Stimulated activated CD8-positive, alpha-beta memory T cell treated with anti-CD3 and anti-CD28 coated beads, Interleukin-2, amount 100 ng/mL, for 48 hours (primary cell): ENCODE data around the gene CNN1.
"Not testable (repeated sequence)": the region's sequence is repeated elsewhere in the genome, so short reads cannot be mapped to it uniquely, and the experiment has no call there.

ENCODE experiments used
- DNase-seq, 2 donors: peaks; one replicate each; pipeline ENCODE4 v3.0.0-alpha.2; 2020; ENCODE audit warnings: low read depth in 2 of 2

The CNN1 gene

DNA sequence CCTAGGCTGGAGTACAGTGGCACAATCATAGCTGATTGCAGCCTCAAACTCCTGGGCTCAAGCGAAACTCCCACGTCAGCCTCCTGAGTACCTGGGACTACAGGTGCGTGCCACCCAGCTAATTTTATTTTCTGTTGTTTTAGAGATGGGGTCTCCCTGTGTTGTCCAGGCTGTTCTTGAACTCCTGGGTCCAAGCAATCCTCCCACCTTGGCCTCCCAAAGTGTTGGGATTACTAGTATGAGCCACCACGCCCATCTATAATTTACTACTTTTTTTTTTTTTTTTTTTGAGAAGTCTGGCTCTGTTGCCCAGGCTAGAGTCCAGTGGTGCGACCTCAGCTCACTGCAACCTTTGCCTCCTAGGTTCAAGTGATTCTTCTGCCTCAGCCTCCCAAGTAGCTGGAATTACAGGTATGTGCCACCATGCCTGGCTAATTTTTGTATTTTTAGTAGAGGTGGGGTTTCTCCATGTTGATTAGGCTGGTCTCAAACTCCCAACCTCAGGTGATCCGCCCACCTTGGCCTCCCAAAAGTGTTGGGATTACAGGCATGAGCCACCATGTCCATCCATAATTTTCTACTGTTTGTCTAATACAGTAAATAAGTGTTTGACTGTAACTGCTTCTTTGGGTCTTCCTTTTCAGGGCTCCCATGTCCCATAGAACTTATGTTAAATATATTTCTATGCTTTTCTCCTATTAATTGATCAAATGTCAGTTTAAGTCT lies 25.6 kb downstream of the CNN1 start:
- not testable (repeated sequence) for DNase-seq

DNA sequence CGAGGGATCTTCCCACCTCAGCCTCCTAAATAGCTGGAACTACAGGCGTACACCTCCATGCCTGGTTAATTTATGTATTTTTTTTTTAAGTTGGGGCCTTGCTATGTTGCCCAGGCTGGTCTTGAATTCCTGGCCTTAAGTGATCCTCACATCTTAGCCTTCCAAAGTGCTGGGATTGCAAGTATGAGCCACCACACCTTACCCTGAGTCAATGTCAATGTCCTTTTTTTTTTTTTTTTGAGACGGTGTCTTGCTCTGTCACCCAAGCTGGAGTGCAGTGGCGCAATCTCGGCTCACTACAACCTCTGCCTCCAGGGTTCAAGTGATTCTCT lies 27.0 kb downstream of the CNN1 start:
- not testable (repeated sequence) for DNase-seq

DNA sequence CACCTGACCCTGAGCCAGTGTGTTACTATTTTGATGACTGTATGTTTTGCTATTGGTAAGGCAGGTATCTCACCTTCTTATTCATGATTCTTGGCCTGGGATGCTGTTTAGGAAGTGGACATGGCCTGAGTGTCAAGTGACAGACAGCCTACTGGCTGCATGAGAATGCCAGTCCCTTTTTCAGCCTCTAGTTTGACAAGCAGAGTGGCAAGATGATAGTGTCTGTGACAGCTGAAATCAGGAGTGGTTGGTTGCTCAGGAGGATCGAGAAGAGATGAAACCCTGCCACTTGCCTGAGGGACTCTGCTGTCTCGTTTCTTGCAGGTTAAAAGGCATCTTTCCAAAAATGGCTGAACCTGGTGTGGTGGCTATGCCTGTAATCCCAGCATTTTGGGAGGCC lies 27.5 kb downstream of the CNN1 start:
- no peak for DNase-seq

DNA sequence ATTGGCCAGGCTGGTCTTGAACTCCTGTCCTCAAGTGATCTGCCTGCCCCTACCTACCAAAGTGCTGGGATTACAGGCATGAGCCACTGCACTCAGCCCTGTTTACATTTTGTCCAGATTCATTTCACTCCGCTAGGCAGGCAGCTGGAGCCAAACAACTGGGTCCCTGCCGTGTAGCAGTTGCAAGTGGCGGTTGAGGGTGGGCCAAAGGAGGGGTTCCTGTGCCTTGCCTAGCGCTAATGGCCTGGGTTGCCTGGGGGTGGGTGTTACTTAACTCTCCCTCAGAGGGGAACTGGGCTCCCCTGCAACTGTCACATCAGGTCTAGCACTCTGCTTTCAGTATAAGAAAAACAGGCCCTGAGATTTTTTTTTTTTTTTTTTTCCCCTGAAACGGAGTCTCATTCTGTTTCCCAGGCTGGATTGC lies 31.4 kb downstream of the CNN1 start:
- DNase-seq: no peak

DNA sequence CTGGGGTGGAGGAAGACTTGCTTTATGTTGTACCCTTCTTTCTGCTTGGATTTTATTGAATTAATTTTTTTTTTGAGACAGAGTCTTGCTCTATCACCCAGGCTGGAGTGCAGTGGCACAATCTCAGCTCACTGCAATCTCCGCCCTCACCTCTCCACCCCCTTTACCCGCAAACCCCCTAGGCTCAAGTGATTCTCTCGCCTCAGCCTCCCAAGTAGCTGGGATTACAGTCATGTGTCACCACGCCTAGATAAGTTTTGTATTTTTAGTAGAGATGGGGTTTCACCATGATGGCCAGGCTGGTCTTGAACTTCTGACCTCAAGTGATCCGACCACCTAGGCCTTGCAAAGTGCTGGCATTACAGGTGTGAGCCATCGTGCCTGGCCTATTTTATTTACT lies 34.7 kb downstream of the CNN1 start:
- DNase-seq: not testable (repeated sequence)

DNA sequence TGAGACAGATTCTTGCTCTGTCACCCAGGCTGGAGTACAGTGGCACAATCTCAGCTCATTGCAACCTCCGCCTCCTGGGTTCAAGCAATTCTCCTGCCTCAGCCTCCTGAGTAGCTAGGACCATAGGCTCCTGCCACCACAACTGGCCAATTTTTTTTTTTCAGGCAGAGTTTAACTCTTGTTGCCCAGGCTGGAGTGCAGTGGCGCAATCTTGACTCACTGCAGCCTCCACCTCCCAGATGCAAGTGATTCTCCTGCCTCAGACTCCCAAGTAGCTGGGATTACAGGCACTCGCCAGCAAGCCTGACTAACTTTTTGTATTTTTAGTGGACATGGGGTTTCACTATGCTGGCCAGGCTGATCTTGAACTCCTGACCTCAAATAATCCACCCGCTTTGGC lies 35.1 kb downstream of the CNN1 start:
- DNase-seq: not testable (repeated sequence)

DNA sequence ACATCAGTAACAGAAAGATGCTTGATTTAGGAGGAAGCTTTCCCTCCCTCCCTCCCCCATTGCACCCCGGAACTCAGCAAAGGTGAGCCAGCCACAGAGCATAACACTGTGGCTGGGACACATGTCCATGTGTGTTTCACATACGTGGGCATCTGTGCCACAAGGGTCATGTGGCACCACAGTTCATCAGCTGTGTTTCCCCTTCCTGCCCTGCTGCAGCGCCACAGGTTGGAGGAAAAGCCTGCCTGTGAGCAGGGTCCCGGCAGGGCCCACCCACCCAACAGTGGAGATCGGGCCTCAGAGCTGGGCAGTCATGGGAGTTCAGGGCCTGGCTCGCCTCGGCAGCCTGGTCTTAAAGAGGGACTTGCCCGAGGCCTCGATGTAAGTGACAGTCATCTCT lies 36.0 kb downstream of the CNN1 start:
- no peak for DNase-seq

DNA sequence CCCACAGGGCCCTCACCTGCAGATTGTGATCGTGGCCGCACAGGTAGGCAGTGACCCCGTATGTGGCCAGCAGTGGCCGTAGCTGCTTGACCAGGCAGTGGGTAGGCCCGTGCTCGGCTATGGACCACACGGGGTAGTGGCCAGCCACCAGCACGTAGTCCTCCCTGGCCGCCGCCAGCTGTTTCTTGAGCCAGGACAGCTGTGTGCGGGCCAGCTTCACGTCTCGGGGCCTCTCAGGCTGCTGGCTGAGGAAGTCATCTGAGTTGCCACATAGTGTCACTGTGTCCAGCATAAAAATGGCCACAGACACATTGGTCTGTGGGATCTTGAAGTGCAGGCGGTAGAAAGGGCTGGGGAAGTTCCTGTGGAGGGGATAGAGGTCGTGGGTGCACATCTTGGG lies 37.6 kb downstream of the CNN1 start:
- DNase-seq: no peak

DNA sequence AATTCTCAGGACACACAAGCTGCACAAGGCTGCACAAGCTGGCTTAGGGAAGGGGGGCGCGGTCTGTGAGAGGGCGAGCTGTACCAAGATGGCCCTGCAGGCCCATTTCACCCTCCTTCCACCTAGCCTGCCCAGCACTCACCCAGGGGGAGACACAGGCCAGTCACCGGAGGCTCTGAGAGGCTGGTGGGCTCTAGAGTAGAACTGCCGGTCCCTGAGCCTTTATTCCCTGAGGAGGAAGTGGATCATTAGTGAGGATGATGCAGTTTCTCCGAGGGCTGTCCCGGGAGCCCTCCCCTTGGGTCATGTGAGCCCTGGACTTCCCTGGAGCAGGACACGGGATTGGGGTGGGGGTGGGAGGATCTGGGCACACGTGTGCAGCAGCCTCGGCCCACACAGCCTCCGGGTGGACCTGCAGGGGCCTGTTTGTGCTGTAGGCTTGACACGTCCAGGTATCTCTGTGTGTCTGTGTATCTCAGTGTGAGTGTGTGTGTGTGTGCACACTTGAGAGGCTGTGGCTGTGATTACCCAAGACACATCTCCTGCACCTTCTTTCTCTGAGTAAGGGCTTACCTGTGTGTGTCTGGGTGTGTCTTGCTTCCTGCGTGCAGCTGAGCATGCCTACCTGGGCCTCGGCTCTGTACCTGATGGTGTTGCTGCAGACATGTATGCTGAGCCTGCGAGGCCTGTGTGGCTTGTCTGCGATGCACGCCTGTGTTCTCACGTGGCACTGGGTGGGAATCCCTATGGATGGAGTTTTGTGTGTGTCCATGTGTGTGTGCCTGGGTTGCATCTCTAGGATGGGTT lies 39.0 kb downstream of the CNN1 start, which contains the start of gene ACP5:
Gene ACP5 (minus strand): TSS at position 195 of the 807 bp plus-strand sequence. CDS start 328 bp downstream, outside the sequence.
- DNase-seq: no peak

DNA sequence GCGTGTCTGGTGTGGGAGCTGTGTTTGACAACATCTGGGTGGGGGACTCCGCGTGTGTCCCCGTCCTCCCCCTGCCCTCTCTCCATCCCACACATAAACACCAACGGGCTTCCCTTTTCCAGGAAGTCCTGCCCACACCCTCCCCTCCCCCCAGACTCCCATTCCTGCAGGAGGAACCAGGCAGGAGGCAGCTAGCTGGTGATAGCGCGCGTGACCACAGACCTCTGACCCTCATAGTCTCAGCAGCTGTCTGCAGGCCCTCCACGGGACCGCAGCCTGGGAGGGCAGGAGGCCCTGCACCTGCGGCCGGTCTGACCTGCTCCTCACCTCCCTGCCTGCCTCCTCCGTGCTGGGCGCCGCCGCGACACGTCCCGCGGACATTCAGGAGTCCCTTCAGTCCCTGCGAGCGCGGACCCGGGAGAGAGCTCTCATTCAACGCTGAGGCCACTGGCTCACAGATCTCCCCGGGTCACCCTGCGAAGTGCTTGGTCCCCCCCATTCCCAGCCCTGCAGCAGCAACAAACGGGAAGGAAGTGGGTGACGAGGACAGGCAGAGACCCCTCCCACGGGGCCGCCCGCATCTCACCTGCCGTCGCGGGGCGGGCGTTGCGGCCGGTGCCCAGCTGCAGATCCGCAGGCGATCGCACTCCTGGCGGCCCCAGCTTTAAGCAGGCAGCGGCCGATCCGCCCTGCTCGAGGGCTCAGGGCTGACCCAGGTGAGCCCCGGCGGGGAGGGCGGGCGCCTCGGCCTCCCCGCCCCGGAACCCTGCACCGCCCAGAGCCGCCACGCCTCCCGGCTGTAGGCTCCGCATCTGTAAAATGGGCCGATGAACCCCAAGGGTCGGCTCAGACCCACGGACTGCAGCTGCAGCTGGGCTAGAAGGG lies 39.8 kb downstream of the CNN1 start:
- no peak for DNase-seq

DNA sequence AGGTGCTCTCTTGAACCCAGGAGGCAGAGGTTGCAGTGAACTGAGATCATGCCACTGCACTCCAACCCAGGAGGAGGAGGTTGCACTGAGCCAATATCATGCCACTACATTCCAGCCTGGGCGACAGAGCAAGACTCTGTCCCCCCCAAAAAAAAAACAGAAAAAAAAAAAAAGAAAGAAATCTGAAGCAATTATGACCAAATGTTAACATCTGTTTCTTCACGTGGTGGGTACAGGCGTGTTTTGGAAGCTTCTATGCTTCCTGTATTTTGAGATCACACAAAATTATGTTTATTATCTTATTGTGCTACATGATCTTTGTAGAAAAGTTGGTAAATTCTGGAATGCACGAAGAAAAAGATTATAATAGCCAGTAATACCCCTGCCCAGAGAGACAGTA lies 41.5 kb downstream of the CNN1 start:
- no peak for DNase-seq

DNA sequence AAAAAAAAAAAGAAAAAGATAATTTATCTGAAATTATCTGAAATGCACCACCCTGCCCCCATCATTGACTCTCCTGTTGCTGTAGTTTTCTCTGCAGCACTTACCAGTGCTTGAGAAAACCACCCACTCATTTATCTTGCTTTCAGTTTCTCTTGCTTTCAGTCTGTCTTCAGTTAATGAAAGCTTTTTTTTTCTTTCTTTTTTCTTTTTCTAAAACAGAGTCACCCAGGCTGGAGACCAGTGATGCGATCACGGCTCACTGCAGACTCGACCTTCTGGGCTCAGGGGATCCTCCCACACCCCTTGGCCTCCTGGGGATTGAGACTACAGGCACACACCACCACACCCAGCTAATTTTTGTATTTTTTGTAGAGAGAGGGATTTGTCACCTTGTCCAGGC lies 43.1 kb downstream of the CNN1 start:
- peak in 1 of 2 donors; percentile 45 for DNase-seq

DNA sequence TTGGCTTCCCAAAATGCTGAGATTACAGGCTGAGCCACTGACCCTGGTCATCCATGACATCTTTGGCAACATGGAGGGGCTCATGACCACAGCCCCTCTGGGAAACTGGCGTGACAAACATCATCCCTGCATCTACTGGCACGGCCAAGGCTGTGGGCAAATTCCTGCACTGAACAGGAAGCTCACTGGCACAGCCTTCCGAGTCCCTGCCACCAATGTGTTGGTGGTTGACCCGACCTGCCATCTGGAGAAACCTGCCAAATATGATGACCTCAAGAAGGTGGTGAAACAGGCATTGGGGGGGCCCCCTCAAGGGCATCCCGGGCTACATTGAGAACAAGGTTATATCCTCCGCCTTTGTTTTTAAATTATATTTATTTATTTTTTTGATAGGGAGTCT lies 47.7 kb downstream of the CNN1 start:
- DNase-seq: no peak

DNA sequence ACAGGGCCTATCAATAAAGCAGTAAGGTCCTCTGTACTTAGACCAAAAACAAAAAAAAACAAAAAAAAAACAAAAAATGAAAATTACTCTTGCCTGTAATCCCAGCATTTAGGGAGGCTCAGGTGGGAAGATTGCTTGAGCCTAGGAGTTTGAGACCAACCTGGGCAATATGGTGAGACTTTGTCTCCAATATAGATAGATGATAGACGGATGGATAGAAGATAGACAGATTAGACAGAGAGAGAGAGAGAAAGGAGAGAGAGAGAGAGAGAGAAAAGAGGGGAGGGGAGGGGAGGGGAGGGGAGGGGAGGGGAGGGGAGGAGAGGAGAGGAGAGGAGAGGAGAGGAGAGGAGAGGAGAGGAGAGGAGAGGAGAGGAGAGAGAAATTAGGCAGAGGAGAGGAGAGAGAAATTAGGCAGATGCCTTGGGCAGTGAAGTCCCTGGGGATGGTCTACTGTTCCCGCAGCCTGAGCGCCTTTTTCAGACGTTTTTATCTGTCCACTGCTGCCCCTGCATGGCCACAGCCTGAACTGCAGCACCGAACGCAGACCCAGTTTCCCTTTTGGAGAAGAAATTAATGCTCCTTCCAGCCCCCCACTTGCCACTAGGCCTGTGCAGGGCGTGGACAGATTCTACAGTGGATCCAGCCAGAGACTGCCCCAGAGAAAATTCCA lies 48.8 kb downstream of the CNN1 start:
- peak; percentile 55 to 74 for DNase-seq

DNA sequence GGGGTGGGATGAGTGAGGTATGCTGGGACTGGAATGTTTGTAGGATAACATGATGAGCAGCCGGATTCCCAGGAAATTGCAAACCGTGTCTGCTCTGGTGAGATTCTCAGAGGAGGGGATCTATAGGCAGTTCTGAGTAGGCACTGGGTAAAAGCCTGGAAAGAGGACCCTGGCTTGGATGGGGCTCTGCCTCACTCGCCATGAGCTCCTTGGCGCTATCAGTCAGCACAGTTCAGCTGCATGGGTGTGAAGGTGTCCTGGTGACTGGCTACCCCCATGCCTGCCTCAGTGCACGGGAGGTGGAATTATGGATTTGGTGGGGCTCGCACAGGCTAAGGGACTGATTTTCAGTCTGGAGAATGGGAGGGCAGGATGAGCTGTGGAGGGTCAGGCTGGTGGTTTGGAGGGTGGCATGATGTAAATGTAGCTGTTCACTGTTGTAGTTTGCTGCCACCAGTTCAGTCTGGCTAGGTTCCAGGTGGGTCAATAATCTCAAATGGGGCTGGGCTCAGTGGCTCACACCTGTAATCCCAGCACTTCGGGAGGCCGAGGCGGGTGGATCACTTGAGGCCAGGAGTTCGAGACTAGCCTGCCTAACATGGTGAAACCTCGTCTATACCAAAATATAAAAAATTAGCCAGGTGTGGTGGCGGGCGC lies 49.5 kb downstream of the CNN1 start:
- DNase-seq: no peak

DNA sequence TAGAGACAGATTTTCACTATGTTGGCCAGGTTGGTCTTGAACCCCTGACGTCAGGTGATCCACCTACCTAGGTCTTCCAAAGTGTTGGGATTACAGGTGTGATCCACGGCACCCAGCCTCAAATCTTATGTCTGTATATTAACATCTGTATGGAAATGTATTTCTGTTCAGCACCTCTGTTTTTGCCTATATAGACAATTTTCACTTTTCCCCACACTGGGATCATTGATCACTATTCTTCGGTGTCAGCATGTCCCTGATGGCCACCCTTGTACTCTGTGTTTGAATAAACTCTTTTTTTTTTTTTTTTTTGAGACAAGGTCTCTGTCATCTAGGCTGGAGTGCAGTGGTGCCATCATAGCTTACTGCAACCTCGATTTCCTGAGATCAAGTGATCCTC lies 55.4 kb downstream of the CNN1 start:
- no peak for DNase-seq

DNA sequence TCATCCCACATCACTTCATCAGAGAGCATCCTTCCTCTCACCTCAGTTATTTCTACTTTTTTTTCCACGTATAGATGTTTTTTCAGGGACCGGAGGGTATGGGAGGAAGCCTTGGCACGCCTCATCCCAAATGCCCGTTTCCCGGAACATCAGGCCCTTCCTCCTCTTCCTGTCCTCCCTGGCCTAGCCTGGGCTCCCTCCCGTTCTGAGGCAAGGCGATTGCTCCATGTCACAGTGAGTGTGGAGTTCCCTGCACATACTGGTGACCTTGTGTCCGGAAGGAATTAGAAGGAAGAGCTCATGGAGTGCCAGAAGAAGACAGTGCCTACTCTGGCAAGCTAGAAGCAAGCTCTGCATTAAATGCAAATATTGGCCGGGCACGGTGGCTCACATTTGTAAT lies 57.5 kb downstream of the CNN1 start:
- no peak for DNase-seq

DNA sequence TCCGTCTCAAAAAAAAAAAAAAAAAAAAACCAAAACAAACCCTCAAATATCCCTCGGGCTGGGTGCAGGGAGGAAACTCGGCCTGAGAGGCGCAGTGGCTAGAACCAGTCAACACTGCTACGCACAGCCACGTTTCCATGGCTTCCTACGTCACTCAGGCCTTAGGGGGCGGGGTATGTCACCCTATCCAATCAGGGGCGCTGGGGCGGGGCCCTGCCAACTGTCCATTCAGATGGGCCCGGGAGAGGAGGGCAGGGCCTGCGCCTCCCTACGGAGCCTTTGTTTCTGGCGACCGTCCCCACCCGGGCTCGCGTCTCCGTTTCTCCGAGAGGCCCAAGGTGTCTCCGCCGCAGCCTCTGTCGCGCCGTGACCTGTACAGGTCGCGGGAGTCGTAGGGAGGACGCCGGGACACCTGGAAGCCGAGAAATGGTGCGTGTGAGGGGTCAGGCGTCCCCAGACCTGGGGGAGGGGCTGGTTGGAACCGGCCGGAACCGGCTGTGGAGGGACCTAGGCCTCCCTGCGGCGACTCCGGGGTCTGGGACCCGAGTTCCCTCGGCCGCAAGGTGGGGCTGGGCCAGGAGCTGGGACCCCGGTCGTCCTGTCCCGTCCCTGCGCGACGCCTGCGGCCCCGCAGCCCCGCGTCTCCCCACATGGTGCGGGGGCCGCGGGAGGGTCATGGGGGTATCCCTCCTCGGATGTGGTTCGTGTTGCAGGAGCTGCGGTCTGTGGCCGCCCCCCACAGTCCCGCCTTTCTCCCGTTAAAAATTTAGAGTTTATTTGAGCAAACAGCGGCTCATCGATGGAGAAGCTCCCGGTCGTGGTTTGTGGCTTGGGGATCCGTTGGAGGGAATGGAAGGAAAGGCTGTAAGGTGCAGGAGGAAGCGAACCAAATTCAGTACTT lies 58.8 kb downstream of the CNN1 start, which contains the start of gene ZNF627:
Gene ZNF627 (plus strand): TSS at position 282 of the 901 bp plus-strand sequence. CDS start 145 bp downstream, at position 427.
- DNase-seq: peak; percentile 96 to 98

DNA sequence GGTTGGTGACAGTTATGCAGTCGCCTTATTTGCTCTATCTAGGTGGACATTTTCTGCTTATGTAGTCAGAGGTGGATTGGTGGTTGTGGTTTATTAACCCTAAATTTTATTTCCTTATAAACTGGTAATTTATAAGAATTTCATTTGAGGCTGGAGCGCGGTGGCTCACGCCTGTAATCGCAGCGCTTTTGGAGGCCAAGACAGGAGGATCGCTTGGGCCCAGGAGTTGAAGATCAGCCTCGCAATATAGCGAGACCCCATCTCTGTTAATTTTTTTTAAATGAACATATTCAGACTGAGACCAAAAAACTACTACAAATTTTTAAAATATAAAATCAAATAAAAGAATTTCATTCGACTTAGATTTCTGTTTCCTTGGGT lies 59.4 kb downstream of the CNN1 start:
- no peak for DNase-seq

DNA sequence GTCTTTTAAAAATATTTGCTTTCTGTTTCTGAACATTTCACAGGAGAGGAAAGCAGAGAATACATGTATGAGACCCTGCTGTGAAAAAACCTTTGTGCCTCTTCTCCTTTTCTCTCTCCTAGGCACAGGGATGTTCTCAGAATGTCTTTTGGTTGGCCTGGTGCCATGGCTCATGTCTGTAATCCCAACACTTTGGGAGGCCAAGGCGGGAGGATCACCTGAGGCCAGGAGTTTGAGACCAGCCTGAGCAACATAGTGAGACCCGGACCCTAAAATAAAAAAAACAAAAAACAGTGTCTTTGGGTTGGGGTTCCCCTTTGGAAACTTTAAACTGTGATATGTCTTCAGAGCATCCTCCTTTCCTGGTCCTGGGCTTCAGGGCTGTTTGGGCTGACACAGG lies 60.1 kb downstream of the CNN1 start:
- no peak for DNase-seq
